Upper lobe of left lung (tissue), 4 donors: ENCODE results near the gene WNK1.

Source experiments
- POLR2A ChIP-seq, 4 donors: fragments of 450-650 bp; IDR thresholded peaks; one replicate each; pipeline ENCODE4 v1.5.1; 2016 to 2017; ENCODE audit warnings: antibody characterized with exemption in 4 of 4, mild to moderate bottlenecking in 2 of 4
- POLR2AphosphoS5 ChIP-seq, 2 donors: sonication (generic); formaldehyde crosslinking; IDR thresholded peaks; one replicate each; pipeline ENCODE4 v1.5.1; 2017; ENCODE audit warnings: antibody characterized with exemption in 2 of 2
- TF ChIP-seq, protein P1 (sequence below), 6 experiments: fragments of 450-650 bp in 4 of 6; fragments of 200-600 bp in 2 of 6; sonication (generic) in 2 of 6; IDR thresholded peaks; one replicate each; pipeline ENCODE4 v1.5.1; 2016 to 2019; ENCODE audit warnings: antibody characterized with exemption in 6 of 6

DNA sequence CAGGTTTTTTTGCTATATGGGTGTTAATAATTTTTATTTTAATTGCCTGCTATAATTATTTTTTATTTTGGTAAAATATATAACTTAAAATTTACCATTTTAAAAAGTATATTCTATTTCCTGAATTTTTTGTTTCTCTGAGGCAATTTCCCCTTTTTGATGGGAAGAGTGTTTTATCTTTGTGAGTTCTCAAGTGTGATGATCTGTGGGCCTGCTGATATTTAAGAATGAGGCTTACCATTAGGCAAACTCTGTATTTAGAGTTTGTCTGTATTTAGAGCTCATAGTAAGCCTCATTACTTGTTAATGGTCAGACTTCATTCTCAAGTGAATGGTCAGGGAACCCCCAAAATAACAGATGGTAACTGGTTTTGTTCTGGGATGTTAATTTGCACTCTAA, 48.0 kb downstream of the WNK1 start:
- TF ChIP-seq, protein P1, sequence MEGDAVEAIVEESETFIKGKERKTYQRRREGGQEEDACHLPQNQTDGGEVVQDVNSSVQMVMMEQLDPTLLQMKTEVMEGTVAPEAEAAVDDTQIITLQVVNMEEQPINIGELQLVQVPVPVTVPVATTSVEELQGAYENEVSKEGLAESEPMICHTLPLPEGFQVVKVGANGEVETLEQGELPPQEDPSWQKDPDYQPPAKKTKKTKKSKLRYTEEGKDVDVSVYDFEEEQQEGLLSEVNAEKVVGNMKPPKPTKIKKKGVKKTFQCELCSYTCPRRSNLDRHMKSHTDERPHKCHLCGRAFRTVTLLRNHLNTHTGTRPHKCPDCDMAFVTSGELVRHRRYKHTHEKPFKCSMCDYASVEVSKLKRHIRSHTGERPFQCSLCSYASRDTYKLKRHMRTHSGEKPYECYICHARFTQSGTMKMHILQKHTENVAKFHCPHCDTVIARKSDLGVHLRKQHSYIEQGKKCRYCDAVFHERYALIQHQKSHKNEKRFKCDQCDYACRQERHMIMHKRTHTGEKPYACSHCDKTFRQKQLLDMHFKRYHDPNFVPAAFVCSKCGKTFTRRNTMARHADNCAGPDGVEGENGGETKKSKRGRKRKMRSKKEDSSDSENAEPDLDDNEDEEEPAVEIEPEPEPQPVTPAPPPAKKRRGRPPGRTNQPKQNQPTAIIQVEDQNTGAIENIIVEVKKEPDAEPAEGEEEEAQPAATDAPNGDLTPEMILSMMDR (IDR thresholded peaks at IDR 0.05) = no peak
- no peak for TF ChIP-seq POLR2A (IDR thresholded peaks at IDR 0.05)
- no peak for TF ChIP-seq POLR2AphosphoS5 (IDR thresholded peaks at IDR 0.05)
